Loucy (cell line): Measurements from ENCODE around the gene DOCK8.

ENCODE experiments used
- H2AFZ ChIP-seq: fragments of 200-600 bp; sonication (generic); 2 replicates; pipeline ENCODE4 v1.6.0; 2016; ENCODE audit warnings: antibody characterized with exemption, mild to moderate bottlenecking, low read length, moderate library complexity
- H3F3A ChIP-seq: fragments of 200-600 bp; 2 replicates; pipeline ENCODE4 v1.6.0; 2016; ENCODE audit warnings: antibody characterized with exemption, low read depth, mild to moderate bottlenecking
- H3K27me3 ChIP-seq: fragments of 200-600 bp; sonication (generic); 2 replicates; pipeline ENCODE4 v1.6.1; 2014; ENCODE audit warnings: low read length, mild to moderate bottlenecking; ENCODE audit not compliant: insufficient read depth, poor library complexity, severe bottlenecking
- H3K36me3 ChIP-seq: fragments of 200-600 bp; sonication (generic); 2 replicates; pipeline ENCODE4 v1.6.1; 2016; ENCODE audit warnings: low read length; ENCODE audit not compliant: insufficient read depth
- H3K4me1 ChIP-seq: fragments of 200-600 bp; sonication (generic); 2 replicates; pipeline ENCODE4 v1.5.1; 2014; ENCODE audit warnings: low read length, mild to moderate bottlenecking; ENCODE audit not compliant: insufficient read depth, poor library complexity, severe bottlenecking
- H3K4me2 ChIP-seq: fragments of 200-600 bp; sonication (generic); 2 replicates; pipeline ENCODE4 v1.6.0; 2014; ENCODE audit warnings: antibody characterized with exemption, low read length, low read depth, mild to moderate bottlenecking; ENCODE audit not compliant: poor library complexity, severe bottlenecking
- H3K4me3 ChIP-seq: fragments of 200-600 bp; sonication (generic); 2 replicates; pipeline ENCODE4 v1.5.1; 2014; ENCODE audit warnings: low read length, mild to moderate bottlenecking, mixed read lengths; ENCODE audit not compliant: poor library complexity, severe bottlenecking
- H3K79me2 ChIP-seq: fragments of 200-600 bp; sonication (generic); 2 replicates; pipeline ENCODE4 v1.6.1; 2014; ENCODE audit warnings: low read length; ENCODE audit not compliant: insufficient read depth
- H3K9ac ChIP-seq: fragments of 200-600 bp; sonication (generic); 2 replicates; pipeline ENCODE4 v1.6.0; 2014; ENCODE audit warnings: mild to moderate bottlenecking, low read depth, low read length, moderate library complexity; ENCODE audit not compliant: poor library complexity, severe bottlenecking
- H3K9me2 ChIP-seq: fragments of 200-600 bp; sonication (generic); replicated peaks from 2 replicates; pipeline ENCODE4 v1.6.1; 2016; ENCODE audit warnings: low read depth, low read length, mixed read lengths
- H3K9me3 ChIP-seq: fragments of 200-600 bp; sonication (generic); 2 replicates; pipeline ENCODE4 v1.6.1; 2014; ENCODE audit warnings: mild to moderate bottlenecking, antibody characterized with exemption, low read length, low read depth; ENCODE audit not compliant: insufficient read depth
- H4K20me1 ChIP-seq: fragments of 200-600 bp; sonication (generic); 2 replicates; pipeline ENCODE4 v1.6.0; 2014; ENCODE audit warnings: antibody characterized with exemption, low read length, mild to moderate bottlenecking; ENCODE audit not compliant: insufficient read depth, poor library complexity, severe bottlenecking
- EZH2phosphoT487 ChIP-seq: fragments of 200-600 bp; IDR thresholded peaks from 2 replicates; pipeline ENCODE4 v1.6.1; 2018; ENCODE audit warnings: antibody characterized with exemption, mild to moderate bottlenecking, moderate library complexity, borderline replicate concordance
- TF ChIP-seq, protein P1 (sequence below): fragments of 200-600 bp; sonication (generic); conservative IDR thresholded peaks from 2 replicates; pipeline ENCODE4 v1.5.1; 2014; ENCODE audit warnings: mild to moderate bottlenecking, antibody characterized with exemption, low read length

DOCK8 gene

DNA sequence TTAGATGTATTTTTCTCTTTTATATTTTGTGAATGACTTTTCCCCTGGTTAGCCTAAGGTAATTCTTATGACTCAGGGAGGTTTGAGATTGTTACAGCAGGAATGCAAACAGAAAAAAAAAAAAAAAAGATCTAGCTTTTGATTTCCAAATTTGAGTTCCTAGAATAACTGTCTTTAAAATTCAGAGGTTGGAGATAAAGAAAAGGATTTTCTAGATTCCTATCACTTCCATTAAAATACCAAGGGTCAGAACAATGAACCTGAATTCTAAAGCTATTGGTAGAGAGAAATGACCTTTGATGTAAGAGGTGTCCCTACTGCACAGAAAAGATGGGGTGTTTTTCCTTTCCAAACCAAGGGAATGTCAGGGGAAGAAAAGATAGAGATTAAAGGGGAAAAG, 262.5 kb downstream of the DOCK8 start:
- Histone ChIP-seq H4K20me1 (no peaks in the 10 kb centered on the region), H3K36me3 (no peaks in the 10 kb centered on the region), H3K4me1 (no peaks in the 10 kb centered on the region), H3K4me2 (no peak overlapping the region), H3K9ac (no peak overlapping the region), H3F3A (no peaks in the 10 kb centered on the region), H3K9me2 (no peaks in the 10 kb centered on the region), H3K9me3 (no peaks in the 10 kb centered on the region), H3K27me3 (no peaks in the 10 kb centered on the region), H2AFZ (no peak overlapping the region), H3K79me2 (no peaks in the 10 kb centered on the region), H3K4me3 (no peak overlapping the region)
- TF ChIP-seq EZH2phosphoT487 = no peak
- TF ChIP-seq, protein P1, sequence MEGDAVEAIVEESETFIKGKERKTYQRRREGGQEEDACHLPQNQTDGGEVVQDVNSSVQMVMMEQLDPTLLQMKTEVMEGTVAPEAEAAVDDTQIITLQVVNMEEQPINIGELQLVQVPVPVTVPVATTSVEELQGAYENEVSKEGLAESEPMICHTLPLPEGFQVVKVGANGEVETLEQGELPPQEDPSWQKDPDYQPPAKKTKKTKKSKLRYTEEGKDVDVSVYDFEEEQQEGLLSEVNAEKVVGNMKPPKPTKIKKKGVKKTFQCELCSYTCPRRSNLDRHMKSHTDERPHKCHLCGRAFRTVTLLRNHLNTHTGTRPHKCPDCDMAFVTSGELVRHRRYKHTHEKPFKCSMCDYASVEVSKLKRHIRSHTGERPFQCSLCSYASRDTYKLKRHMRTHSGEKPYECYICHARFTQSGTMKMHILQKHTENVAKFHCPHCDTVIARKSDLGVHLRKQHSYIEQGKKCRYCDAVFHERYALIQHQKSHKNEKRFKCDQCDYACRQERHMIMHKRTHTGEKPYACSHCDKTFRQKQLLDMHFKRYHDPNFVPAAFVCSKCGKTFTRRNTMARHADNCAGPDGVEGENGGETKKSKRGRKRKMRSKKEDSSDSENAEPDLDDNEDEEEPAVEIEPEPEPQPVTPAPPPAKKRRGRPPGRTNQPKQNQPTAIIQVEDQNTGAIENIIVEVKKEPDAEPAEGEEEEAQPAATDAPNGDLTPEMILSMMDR = no peak

DNA sequence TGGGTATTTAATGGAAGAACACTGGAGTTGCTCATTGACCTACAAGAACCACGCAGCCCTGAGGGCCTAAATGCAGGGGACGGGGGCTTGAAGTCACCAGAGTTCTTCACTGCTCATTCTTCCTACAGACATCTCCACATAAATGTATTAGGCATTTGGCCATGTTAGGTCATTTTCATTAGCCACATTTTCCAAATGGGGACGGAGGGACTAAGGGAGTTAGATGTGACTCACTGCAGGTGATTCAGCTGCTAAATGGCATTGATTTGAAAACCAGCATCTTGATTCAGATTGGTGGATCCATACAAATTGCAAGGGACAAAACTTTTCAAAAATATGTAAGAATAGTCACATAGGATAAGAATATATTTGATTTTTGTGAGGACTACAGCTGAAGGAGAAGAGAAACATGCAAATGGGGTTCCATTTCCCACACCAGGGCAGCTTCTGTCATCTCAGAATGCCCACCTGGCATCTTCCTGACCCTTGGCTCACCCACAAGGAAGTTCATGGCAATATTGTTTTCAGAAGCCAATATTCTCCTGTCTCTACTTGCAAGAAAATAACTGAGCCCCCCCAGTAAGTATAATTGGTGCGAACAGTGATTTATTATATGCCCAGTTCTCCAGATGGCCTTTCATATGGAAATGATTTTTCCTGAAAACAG, 264.8 kb downstream of the DOCK8 start:
- Histone ChIP-seq H2AFZ (no peak overlapping the region), H3K36me3 (no peaks in the 10 kb centered on the region), H3K4me1 (no peaks in the 10 kb centered on the region), H3K9ac (no peak overlapping the region), H3F3A (no peaks in the 10 kb centered on the region), H3K27me3 (no peaks in the 10 kb centered on the region), H3K4me3 (no peak overlapping the region), H3K79me2 (no peaks in the 10 kb centered on the region), H4K20me1 (no peaks in the 10 kb centered on the region), H3K4me2 (no peak overlapping the region), H3K9me2 (no peaks in the 10 kb centered on the region), H3K9me3 (peaks cover 5% of the 10 kb centered on the region; the same call in 1 of the 2 replicates)
- TF ChIP-seq, protein P1 = no peak
- no peak for TF ChIP-seq EZH2phosphoT487

DNA sequence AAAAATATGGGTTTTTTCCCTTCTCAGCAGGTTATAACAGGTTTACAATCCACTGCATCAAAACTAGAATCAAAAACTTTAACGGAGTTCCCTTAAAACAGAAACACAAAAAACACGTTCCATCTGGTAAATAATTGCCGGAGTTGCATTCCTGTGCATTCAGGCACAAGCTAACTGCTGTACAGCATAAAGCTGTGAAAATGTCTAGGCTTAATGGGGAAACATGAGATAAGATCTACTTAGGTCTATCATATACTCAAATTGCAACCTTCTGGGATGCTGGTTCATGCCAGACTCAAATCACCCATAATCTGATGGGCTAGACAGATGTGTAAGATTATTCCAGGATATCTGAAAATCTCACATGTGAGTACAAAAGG, 265.3 kb downstream of the DOCK8 start:
- Histone ChIP-seq H3K4me1 (no peaks in the 10 kb centered on the region), H3K9ac (no peak overlapping the region), H3K4me3 (no peak overlapping the region), H4K20me1 (no peaks in the 10 kb centered on the region), H2AFZ (no peak overlapping the region), H3K36me3 (no peaks in the 10 kb centered on the region), H3F3A (no peaks in the 10 kb centered on the region), H3K9me3 (peaks cover 5% of the 10 kb centered on the region; the same call in 1 of the 2 replicates), H3K27me3 (no peaks in the 10 kb centered on the region), H3K9me2 (no peaks in the 10 kb centered on the region), H3K79me2 (no peaks in the 10 kb centered on the region), H3K4me2 (no peak overlapping the region)
- no peak for TF ChIP-seq EZH2phosphoT487
- TF ChIP-seq, protein P1 = no peak
